Measurements from ENCODE around the gene LOX.

The LOX gene

GRCh38 chr5:122083535-122083934 lies 5.5 kb upstream of the LOX start:
- no peaks in the 10 kb centered on the region for H3K36me3 Mint-ChIP-seq (ENCODE audit: low read depth)
- no peaks in the 10 kb centered on the region for H3K9me3 Mint-ChIP-seq
- H3K4me1 Mint-ChIP-seq: peaks cover 2% of the 10 kb centered on the region
- ATAC-seq (no peak), DNase-seq (no peak)
- peaks cover 23% of the 10 kb centered on the region for H3K27me3 Mint-ChIP-seq
- no peak overlapping the region for H3K4me3 Mint-ChIP-seq
- H3K27ac Mint-ChIP-seq: no peak overlapping the region

DNA sequence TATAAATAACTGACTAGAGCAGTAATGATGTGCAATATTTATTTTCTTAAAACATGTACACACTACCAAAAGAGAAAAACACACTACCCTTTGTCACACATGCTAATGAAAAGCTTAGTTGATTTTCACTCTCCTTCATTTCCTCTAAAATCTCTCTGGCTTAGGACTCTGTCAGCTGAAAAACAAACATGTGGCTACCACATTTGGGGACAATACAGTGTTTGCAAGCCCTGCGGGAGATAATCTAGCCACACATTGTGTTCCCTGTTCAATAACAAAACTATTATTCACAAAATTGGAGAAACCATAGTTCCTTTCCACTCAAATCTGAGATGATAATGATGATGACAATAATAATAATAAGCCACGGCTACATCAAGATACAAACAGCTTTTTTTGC lies 3.5 kb upstream of the LOX start:
- H3K4me1 Mint-ChIP-seq: peaks cover 17% of the 10 kb centered on the region
- ATAC-seq: no peak
- no peak overlapping the region for H3K4me3 Mint-ChIP-seq
- no peaks in the 10 kb centered on the region for H3K9me3 Mint-ChIP-seq
- H3K36me3 Mint-ChIP-seq (ENCODE audit: low read depth): no peaks in the 10 kb centered on the region
- H3K27ac Mint-ChIP-seq: no peak overlapping the region
- peaks cover 39% of the 10 kb centered on the region for H3K27me3 Mint-ChIP-seq
- DNase-seq: no peak

- Mint-ChIP-seq H3K4me1 (peaks cover 18% of the 10 kb centered on the region), H3K36me3 (ENCODE audit: low read depth) (no peaks in the 10 kb centered on the region), H3K4me3 (peak overlapping the region; percentile 70), H3K9me3 (no peaks in the 10 kb centered on the region), H3K27me3 (peaks cover 57% of the 10 kb centered on the region), H3K27ac (no peak overlapping the region)
- peak; percentile 18 for ATAC-seq
- DNase-seq: no peak
These were observed 518 bp downstream of the LOX start for GRCh38 chr5:122077366-122078115.

GRCh38 chr5:122076669-122077365 lies 1.2 kb downstream of the LOX start:
- peak; percentile 67 for ATAC-seq
- no peaks in the 10 kb centered on the region for H3K36me3 Mint-ChIP-seq (ENCODE audit: low read depth)
- DNase-seq: peak; percentile 68
- H3K27me3 Mint-ChIP-seq: peaks cover 55% of the 10 kb centered on the region
- no peak overlapping the region for H3K27ac Mint-ChIP-seq
- H3K4me1 Mint-ChIP-seq: peaks cover 18% of the 10 kb centered on the region
- peak overlapping the region; percentile 70 for H3K4me3 Mint-ChIP-seq
- no peaks in the 10 kb centered on the region for H3K9me3 Mint-ChIP-seq

- Mint-ChIP-seq H3K4me3 (no peak overlapping the region), H3K27ac (no peak overlapping the region), H3K27me3 (peaks cover 51% of the 10 kb centered on the region), H3K9me3 (no peaks in the 10 kb centered on the region), H3K36me3 (ENCODE audit: low read depth) (no peaks in the 10 kb centered on the region), H3K4me1 (peaks cover 18% of the 10 kb centered on the region)
- ATAC-seq (no peak), DNase-seq (no peak)
These were observed 2.0 kb downstream of the LOX start for GRCh38 chr5:122076050-122076461.

DNA sequence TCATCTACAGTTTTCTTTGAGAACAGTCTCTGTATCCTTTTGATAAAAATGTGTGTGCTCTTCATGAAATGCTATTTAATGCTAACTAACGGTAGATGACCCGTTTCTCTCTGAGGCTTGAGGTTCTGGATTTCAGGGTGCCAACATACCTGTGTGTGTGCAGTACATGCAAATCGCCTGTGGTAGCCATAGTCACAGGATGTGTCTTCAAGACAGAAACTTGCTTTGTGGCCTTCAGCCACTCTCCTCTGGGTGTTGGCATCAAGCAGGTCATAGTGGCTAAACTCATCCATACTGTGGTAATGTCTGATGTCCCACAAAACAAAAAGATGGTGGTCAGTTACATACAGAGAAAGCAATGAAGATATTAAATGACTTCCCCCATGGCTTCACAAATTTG lies 4.2 kb downstream of the LOX start:
- H3K4me1 Mint-ChIP-seq: peaks cover 17% of the 10 kb centered on the region
- H3K4me3 Mint-ChIP-seq: no peak overlapping the region
- no peaks in the 10 kb centered on the region for H3K36me3 Mint-ChIP-seq (ENCODE audit: low read depth)
- DNase-seq (no peak), ATAC-seq (no peak)
- no peak overlapping the region for H3K27ac Mint-ChIP-seq
- no peaks in the 10 kb centered on the region for H3K9me3 Mint-ChIP-seq
- H3K27me3 Mint-ChIP-seq: peaks cover 39% of the 10 kb centered on the region

- Mint-ChIP-seq H3K27ac (no peak overlapping the region), H3K4me3 (no peak overlapping the region), H3K36me3 (ENCODE audit: low read depth) (no peaks in the 10 kb centered on the region), H3K9me3 (no peaks in the 10 kb centered on the region), H3K27me3 (peaks cover 31% of the 10 kb centered on the region), H3K4me1 (peaks cover 12% of the 10 kb centered on the region)
- no peak for ATAC-seq
- no peak for DNase-seq
These were observed 5.0 kb downstream of the LOX start for GRCh38 chr5:122073018-122073417.

DNA sequence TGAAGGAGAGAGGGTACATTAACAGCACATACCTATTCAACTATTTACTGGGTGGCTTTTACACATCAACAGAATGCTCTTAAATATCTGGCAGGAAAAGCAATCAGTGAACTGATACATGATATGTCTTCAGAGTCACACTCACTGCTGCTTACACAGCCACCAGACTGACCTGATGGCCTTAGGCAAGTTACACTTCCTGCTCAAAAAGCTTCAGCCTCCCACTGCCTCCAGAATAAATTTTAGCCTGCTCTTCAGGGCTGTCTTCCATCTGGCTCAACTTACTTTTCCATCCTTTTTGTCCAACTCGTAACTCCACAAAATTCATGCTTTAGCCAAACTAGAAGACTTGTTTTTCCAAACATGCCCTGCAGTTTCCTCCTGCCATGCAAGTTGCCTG lies 10.7 kb downstream of the LOX start:
- Mint-ChIP-seq H3K4me1 (no peaks in the 10 kb centered on the region), H3K36me3 (ENCODE audit: low read depth) (no peaks in the 10 kb centered on the region), H3K27ac (no peak overlapping the region), H3K4me3 (no peak overlapping the region), H3K9me3 (no peaks in the 10 kb centered on the region), H3K27me3 (no peaks in the 10 kb centered on the region)
- no peak for DNase-seq
- no peak for ATAC-seq

DNA sequence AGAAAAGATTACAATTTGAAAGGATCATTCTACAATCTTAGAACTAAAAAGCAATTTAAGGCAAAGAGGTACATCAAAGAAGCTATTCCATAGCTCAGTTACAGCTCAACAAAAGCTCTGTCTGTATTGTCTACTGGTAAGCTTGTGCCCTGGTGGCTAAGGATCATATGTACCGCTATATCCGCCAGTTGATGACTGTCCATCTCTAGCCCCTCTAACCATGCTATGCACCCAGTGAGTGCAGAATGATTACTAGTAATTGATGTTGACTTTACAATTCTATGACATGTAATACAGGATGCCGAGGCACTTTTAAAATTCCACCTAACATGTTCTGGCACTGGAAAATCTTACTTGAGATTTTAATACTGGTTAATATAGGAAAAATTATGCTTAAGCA lies 13.1 kb downstream of the LOX start:
- no peak for DNase-seq
- Mint-ChIP-seq H3K9me3 (no peaks in the 10 kb centered on the region), H3K27ac (no peak overlapping the region), H3K36me3 (ENCODE audit: low read depth) (no peaks in the 10 kb centered on the region), H3K27me3 (no peaks in the 10 kb centered on the region), H3K4me1 (no peaks in the 10 kb centered on the region), H3K4me3 (no peak overlapping the region)
- no peak for ATAC-seq

DNA sequence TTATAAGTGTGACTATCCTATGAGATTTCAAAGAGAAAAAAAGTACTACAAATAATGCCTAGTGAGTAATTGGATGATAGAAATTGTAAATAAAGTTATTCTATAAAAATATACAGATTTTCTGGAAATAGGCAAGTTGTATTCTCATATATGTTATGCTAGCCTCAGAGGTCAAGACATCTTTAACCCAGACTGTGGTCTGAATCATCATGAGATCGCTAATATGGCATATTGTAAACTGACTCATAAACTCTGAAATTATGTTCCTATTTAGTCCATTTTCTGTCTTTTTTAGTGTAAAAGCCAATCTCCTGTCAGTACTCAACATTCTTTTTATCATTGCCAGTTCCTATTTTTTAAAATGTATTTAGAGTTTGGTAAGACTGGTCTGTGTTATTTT lies 14.2 kb downstream of the LOX start:
- H3K4me3 Mint-ChIP-seq: no peak overlapping the region
- DNase-seq (no peak), ATAC-seq (no peak)
- no peak overlapping the region for H3K27ac Mint-ChIP-seq
- H3K36me3 Mint-ChIP-seq (ENCODE audit: low read depth): no peaks in the 10 kb centered on the region
- no peaks in the 10 kb centered on the region for H3K9me3 Mint-ChIP-seq
- H3K27me3 Mint-ChIP-seq: no peaks in the 10 kb centered on the region
- no peaks in the 10 kb centered on the region for H3K4me1 Mint-ChIP-seq

DNA sequence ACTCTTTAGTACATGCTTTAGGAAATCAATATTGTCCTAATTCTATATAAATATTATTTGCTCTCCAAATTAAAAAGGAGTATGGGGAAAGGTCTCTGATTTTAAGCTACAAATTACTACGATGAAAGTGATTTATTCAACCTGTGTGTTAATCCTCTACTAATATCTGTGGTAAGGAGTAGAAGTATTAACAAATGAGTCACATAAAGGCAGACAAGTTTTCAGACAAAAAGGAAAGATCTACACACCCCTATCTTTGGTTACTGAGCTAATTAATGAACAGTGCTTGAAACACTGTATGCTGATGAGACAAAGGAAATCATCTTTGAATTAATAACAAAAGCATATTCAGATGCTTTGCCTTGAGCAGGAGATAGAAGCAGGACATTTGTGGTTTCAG lies 15.9 kb downstream of the LOX start:
- DNase-seq (no peak), ATAC-seq (no peak)
- no peak overlapping the region for H3K4me3 Mint-ChIP-seq
- no peaks in the 10 kb centered on the region for H3K27me3 Mint-ChIP-seq
- no peaks in the 10 kb centered on the region for H3K36me3 Mint-ChIP-seq (ENCODE audit: low read depth)
- H3K9me3 Mint-ChIP-seq: no peaks in the 10 kb centered on the region
- no peaks in the 10 kb centered on the region for H3K4me1 Mint-ChIP-seq
- H3K27ac Mint-ChIP-seq: no peak overlapping the region

DNA sequence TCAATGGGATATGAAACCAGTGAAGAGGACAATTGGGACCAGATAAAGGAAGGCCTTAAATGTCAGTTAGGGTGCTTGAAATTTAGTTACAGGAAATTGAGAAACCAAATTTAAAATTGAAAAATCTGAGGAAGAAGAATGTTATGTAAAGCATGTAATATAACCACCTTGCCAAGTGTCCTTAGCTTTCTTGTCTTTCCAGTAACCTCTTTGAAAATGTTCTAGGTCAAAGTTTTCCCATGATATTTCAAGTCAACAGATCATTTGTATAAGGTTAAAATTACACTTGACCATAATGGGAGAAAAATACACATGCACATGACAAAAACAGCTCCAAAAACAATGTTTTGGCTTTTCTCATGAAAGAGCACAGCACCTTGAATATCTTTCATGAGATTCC lies 21.1 kb downstream of the LOX start:
- peaks cover 14% of the 10 kb centered on the region for H3K36me3 Mint-ChIP-seq (ENCODE audit: low read depth)
- no peak overlapping the region for H3K27ac Mint-ChIP-seq
- H3K9me3 Mint-ChIP-seq: no peaks in the 10 kb centered on the region
- H3K4me3 Mint-ChIP-seq: no peak overlapping the region
- peaks cover 2% of the 10 kb centered on the region for H3K4me1 Mint-ChIP-seq
- no peaks in the 10 kb centered on the region for H3K27me3 Mint-ChIP-seq
- ATAC-seq: no peak
- DNase-seq: no peak

DNA sequence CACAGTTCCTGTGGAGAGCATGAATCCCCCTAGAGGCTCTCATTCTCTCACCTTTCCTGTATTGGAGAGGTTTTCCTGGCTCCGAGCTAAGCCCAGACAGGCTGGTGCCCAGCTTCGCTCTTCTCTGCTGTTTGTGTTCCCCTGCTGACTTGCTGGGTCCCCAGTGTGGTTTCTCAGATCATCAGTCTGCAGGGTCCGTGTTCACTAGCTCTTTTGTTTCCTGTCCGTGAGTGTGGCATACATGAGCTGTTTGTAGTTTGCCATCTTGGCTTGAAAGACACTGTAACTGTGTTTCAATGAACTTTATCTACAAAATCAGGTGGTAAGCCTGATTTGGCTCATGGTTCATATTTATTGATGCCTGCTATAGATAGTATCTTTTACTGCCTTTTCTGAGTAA lies 23.8 kb downstream of the LOX start:
- Mint-ChIP-seq H3K27me3 (no peaks in the 10 kb centered on the region), H3K36me3 (ENCODE audit: low read depth) (peaks cover 25% of the 10 kb centered on the region), H3K9me3 (no peaks in the 10 kb centered on the region), H3K4me1 (peaks cover 2% of the 10 kb centered on the region), H3K4me3 (no peak overlapping the region), H3K27ac (no peak overlapping the region)
- ATAC-seq: no peak
- no peak for DNase-seq

DNA sequence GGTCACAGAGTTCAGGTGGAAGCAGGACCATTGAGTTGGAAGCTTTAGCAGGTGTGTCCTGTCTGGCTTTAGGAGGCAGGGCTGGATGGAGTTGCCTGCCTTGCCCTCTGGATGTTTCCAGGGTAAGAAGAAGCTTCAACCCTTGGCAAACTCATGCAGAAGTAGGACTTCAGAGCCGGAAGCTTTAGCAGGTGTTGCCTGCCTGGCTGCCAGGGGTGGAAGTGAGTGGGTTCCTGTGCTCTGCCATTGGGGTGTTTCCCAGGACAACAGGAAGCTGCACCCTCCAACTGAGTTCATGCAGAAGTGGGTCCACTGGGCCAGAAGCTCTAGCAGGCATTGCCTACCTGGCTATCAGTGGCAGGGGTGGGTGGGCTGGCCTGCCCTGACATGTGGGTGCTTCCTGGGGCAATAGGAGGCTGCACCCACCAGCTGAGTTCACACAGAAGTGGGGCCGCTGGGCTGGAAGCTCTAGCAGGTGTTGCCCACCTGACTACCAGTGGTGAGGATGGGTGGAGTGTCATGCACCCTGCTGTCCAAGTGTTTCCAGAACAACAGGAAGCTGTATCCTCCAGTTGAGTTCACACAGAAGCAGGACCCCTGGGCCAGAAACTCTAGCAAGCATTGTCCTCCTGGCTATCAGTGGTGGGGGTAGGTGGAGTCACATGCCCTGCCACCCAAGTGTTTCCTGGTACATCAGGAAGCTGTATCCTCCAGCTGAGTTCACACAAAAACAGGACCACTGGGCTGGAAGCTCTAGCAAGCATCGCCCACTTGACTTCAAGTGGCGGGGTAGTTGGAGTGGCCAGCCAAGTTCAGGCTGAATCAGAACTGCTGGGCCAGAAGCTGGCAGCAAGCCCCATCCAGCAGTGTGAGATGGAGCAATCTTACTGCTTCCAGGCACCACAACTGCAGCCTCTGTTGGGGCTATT lies 24.6 kb downstream of the LOX start:
- Mint-ChIP-seq H3K36me3 (ENCODE audit: low read depth) (peaks cover 30% of the 10 kb centered on the region), H3K9me3 (no peaks in the 10 kb centered on the region), H3K4me3 (no peak overlapping the region), H3K27me3 (no peaks in the 10 kb centered on the region), H3K4me1 (peaks cover 2% of the 10 kb centered on the region), H3K27ac (no peak overlapping the region)
- ATAC-seq (no peak), DNase-seq (no peak)

DNA sequence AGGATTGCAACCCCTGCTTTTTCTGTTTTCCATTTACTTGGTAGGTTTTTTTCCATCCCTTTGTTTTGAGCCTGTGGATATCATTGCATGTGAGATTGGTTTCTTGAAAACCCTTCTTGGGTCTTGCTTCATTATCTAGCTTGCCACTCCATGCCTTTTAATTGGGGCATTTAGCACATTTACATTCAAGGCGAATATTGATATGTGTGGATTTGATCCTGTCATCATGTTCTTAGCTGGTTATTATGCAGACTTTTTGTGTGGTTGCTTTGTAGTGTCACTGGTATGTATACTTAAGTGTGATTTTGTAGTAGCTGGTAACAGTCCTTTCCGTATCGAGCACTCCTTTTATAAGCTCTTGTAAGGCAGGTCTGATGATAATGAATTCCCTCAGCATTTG lies 26.5 kb downstream of the LOX start:
- Mint-ChIP-seq H3K27ac (no peak overlapping the region), H3K27me3 (no peaks in the 10 kb centered on the region), H3K4me1 (peaks cover 2% of the 10 kb centered on the region), H3K36me3 (ENCODE audit: low read depth) (peaks cover 31% of the 10 kb centered on the region), H3K4me3 (no peak overlapping the region), H3K9me3 (no peaks in the 10 kb centered on the region)
- DNase-seq: no peak
- no peak for ATAC-seq
